NCI-H226 (cell line): ENCODE measurements around the gene RASSF9.
A peak's percentile ranks its signal among the peaks of the same experiment; 100 is the strongest.

Experiments
- DNase-seq: peaks from one replicate; pipeline ENCODE4 v3.0.0-alpha.2; 2015

Gene RASSF9

DNA sequence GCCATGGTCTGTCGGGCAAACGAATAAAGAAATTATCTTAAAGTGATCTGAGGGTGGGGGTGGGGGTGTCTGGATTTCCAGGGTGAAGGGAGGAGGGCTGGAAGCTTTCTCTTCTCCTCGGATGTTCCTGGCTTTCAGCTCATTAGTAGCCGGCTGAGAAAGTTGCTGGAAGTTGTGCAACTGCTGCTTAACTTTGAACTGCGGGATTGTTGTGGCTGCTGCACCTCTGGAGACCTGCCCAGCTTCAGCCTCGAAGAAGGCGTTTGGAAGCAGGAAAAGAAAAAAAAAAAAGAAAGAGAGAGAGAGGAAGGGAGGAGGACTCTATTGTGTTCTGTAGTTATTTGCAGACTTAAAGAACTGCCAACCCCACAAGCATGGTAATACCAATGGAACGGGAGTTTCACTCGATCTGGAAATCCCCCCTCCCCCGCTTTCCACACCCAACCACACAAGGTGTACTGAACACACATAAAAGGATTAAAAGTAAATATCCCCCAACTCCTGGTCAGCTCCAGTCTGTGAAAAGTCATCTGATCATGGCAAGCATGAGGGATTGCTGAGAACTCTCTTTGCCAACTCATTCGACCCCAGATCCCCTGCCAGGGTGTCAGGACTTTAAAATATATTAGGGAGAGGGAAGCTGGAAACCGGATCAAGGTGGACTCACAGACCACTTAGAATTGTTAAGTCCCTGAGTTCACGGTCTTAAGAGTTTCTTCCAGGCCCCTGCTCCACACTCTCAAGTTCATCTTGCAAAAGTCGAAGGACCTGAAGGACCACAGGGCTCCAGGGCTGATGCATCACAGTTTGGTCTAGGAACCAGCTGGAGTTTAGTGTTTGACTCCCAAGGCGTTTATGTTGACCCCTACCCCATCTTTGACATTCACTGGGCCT lies at the start of gene RASSF9:
Gene RASSF9, minus strand, starts transcription at position 213 of the 894 bp plus-strand sequence. Its CDS starts 208 bp downstream, at position 5.
- peak; percentile 92 for DNase-seq

DNA sequence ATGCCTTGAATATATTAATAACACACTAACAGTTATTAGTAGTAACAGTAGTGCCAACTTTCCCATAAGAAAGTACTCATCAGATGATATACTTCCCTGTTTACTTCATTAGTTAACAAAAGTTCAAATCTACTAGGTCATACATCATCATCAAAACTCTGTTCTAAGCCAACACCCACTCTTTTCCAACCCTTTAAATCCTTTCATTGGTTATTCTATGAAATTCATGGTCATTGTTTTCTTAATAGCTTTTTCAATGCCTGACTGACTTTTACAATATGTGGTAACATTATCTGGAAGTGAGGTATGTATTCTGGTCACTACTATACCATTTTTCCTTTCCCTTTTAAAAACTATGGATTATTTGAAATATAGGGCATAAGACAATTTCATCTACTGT lies 47.6 kb upstream of the RASSF9 start:
- DNase-seq, result no peak

DNA sequence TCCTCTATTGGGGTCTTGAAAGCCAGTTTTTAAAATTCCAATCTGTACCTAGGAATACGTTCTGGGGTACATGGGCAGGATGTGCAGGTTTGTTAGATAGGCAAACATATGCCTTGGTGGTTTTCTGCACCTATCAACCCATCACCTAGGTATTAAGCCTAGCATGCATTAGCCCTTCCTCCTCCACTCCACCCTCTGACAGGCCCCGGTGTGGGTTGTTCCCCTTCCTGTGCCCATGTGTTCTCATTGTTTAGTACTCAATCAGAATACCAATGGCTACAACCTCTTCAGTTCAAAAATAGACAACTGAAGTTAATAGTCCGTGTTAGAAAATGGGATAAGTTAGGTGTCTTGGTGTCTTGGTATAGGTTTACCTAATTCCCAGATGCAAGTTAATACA lies 41.2 kb upstream of the RASSF9 start:
- DNase-seq, result no peak

- DNase-seq, result no peak
Observed at GRCh38 chr12:85874031-85874461, 37.8 kb upstream of the RASSF9 start, which contains the start of gene NTS. Gene NTS (plus strand): TSS chr12:85874295. CDS start chr12:85874404, 109 bp downstream.

DNA sequence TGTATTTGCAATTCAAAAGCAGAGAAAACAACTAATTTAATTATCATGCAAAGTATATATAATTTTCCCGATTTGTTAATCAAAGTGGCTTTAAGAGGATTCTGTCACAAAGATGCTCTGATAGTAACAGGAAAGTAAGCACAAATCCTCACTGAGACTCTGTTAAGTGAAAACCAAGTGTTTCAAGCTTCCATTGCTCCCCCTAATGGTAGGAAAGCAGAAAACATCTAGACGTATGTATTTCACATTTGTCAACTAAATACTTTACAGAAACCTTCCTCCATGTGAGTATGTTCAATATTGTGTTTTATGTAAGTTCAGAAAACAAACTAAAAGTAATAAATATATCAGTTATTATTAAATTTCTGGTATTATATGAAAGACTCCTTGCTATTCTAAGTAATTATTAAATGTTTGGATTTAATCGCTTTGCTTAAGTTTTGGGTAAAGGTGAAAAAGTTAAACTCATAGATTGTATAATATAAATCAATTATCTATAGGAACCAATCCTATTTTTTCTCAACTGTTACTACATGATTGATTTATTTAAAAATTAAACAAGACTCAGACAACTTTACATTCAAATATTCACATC lies 36.4 kb upstream of the RASSF9 start:
- DNase-seq, result peak; percentile 33

DNA sequence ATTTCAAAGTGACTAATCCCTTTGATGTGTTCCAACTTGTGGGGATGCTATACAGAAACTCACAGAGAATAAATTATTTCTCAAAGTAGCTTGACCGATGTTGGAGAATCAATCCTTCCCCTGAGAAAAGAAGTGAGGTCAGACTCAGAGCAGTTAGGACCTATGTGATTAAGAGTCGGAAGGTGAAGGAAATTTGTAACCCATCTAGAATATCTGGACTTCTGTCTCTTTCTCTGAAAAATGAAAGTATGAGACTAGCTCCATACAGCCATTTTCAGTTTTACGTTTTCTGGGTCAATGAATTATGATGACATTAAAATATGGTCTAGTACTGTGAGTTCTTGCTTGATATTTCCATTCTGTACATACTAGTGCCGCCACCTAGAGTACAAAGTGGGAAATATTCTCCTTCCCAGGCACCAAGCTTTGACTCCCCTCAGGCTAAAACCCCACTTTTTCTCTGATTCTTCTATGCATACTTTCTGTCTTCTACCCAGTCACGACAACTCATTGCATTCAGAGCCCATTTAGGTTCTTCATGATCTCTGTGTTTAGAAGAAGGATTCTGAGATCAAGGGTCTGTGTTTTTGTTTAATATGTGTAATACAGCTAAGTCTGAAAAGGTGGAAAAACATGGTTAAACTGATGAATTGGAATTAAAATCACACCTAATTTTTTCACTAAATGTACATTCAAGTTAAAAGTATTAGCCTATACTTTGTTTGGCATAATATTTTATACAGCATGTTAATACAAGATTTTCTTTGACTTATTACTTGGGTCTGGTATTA lies 31.0 kb upstream of the RASSF9 start:
- peak; percentile 48 for DNase-seq

DNA sequence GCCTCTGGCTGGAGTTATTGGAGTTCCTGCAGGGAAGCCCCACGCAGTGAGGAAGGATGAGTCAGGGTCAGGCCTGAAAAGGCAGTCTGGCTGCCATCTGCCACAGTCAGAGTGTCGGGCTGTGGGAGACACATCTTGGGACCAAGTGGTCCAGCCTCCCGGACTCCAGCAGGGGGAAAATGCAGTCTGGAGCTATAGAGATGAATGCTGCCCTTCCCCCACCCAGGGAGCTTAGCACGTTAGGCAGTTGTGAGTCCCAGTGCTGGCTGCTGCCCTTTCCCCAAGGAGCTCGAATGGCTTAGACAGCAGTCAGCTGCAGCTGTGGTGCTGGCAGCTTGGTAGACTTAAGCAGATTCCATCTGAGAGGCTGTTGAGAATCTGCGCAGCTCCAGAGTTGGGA lies 29.7 kb upstream of the RASSF9 start:
- no peak for DNase-seq

GRCh38 chr12:85856966-85857365 lies 20.8 kb upstream of the RASSF9 start:
- DNase-seq, result no peak

DNA sequence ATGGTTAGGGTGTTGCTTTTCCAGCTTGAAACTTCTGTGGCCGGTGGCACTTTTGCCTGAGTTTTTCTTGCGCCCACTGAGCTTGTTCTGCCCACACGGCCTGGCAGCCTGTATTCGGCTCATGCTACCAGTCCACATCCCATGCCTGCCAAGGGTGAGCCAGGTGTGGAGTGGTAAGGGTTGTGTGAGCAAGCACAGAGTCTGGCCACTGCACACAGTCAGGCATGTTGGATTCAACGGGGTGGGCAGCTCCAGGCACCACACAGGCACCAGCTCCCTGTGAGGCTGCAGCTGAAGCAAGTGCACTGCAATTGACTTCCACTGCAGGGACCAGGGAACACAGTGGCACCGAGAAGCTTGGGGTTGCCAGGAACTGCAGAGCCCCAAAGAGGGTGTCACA lies 19.1 kb upstream of the RASSF9 start:
- no peak for DNase-seq

- DNase-seq, result no peak
Observed at GRCh38 chr12:85849344-85849743, 13.1 kb upstream of the RASSF9 start.

GRCh38 chr12:85843606-85844310 lies 7.5 kb upstream of the RASSF9 start:
- no peak for DNase-seq

- peak; percentile 47 for DNase-seq
Observed at GRCh38 chr12:85835426-85836196, 598 bp downstream of the RASSF9 start.

GRCh38 chr12:85834378-85834777 lies 1.8 kb downstream of the RASSF9 start:
- no peak for DNase-seq

DNA sequence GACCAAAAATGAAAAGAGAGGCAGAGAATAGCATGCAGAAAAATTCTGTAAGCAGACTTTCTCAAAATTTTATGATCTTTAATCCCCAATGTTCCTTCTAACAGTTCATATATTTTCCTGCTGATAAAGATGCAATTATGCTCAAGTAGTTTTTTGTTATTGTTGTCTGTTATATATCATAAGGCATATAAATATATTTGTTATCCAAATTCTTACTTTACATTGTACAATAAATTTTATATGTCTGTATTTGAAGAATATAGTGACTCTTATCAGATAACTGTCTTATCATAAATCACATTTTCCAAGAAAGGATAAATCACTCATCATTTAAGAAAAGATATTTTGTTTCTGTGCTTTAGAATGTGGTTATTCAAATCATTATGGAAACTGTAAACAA lies 2.6 kb downstream of the RASSF9 start:
- no peak for DNase-seq

DNA sequence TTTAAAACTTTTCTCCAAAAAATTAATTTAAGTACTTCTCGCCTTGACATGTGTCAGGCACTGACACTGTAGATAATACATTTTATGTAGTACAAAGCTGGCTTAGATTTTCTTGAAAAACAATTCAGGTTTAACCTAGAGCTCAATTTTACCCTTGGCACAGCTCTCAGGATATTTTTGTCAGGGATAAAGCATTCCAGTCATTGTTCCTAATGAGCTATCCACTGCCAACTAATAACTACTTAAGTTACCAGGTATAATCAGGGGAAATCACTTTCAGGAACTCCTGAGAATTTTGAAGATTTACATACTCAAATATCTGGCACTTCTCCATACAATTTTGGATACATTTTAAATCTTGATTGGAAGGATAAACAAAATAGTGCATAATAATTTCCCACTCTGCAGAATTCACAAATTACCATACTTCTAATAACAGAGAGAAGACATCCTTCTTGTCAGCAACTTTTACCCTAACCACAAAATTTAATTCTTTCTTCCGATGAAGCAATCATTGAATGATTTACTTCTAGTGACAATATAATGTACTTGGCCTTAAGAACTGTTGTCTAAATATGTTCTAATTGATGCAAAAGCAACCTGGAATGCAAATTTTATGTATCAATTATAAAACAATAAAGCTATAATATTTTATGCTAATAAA lies 4.8 kb downstream of the RASSF9 start:
- DNase-seq, result no peak

- peak; percentile 74 for DNase-seq
Observed at GRCh38 chr12:85829391-85829790, 6.8 kb downstream of the RASSF9 start.

- DNase-seq, result no peak
Observed at GRCh38 chr12:85828576-85828975, 7.6 kb downstream of the RASSF9 start.

DNA sequence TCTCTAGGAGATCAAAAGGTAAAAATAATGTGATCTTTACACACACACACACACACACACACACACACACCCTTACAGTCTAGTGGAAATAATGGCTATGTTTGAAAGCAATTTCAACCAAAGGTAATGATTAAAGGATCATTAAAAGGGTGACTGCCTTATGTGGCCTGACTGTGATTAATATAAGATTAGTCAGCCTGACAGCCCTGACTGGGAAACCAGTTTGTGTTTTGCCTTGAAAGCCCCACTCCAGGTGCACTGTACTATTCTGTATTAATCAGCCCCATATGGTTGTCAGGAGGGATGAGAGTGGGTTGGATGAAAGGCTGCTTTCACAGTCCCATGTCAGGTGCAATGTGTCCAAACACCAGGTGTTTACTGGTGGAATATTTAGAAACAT lies 10.5 kb downstream of the RASSF9 start:
- no peak for DNase-seq

DNA sequence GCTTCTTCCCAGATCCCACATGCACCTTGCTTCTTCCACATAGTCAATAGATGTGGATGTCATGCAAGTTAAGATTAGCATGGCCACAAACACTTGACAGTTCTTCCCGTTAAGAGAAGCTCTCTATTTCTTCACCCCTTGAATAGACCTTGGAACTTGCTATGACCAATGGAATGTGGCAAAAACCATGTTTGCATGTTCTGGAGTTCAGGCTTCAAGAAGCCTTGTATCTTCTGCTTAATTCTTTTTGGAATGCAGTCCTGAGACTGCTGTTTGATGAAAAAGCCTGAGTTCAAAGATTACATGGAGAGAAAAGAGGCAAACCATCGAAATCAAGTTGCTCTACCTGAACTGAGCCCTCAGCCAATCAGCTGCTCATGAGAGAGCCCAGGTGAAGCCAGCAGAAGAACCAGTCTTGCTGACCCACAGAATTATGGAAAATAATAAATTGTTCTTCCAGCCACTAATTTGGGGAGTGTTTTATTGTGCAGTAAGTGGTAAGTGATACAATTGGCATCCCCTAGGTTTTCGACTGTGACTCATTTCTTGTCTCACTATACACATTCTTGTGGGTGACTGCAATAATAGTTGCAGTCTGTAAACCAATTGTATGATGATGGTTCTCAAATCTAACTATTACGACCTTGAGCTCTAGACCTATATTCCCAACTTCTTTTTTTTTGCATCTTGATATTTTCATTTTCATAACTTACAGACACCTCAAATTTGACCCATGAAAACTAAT lies 12.6 kb downstream of the RASSF9 start:
- peak; percentile 79 for DNase-seq

- no peak for DNase-seq
Observed at GRCh38 chr12:85821759-85822158, 14.4 kb downstream of the RASSF9 start.

GRCh38 chr12:85821206-85821605 lies 15.0 kb downstream of the RASSF9 start:
- peak; percentile 23 for DNase-seq
